GM19452 (cell line): Measurements from ENCODE around the gene ZNF469.

Source experiments
- ATAC-seq: cut with Tn5 transposase; IDR thresholded peaks from one replicate; pipeline ENCODE4 v1.9.1; 2021; ENCODE audit not compliant: unreplicated experiment

The ZNF469 gene

DNA sequence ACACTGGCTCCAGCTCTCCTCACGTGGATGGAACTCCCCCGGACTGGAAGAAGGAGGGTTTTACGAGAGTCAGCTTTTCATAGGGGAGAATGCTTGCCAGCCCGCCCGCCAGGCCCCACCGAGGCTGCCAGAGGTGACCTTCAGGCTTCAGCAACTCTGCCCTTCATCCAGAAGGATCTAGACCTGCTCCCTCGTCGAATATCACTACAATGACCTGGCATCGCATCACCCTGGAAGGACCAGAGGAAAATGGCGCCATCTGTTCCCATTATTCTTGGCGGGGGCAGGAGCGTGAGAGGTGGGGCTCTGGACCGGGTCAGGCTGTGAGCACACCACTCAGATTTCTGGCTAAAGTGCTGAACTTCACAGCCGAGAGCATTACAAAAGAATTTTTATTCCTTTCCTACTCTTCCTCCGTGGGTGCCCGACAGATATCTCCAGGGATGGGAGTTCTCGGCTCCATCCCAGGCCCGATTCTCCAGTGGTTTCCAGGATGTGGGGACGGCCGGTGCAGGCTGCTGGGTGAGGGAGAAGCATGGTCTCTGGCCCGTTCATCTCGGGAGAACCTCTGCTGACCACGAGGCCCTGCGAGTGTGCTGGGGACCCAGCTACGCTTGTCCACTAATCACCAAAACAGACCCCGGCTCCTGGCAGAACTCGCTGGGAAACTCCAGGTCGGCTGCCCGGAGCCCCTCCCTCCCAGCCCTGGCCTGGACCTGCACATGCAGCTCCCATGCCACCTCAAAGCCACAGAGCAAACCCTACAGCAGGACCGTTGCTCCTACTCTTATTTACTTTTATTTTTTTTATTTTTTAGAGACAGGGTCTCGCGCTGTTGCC, 36.8 kb upstream of the ZNF469 start:
- ATAC-seq = no peak

DNA sequence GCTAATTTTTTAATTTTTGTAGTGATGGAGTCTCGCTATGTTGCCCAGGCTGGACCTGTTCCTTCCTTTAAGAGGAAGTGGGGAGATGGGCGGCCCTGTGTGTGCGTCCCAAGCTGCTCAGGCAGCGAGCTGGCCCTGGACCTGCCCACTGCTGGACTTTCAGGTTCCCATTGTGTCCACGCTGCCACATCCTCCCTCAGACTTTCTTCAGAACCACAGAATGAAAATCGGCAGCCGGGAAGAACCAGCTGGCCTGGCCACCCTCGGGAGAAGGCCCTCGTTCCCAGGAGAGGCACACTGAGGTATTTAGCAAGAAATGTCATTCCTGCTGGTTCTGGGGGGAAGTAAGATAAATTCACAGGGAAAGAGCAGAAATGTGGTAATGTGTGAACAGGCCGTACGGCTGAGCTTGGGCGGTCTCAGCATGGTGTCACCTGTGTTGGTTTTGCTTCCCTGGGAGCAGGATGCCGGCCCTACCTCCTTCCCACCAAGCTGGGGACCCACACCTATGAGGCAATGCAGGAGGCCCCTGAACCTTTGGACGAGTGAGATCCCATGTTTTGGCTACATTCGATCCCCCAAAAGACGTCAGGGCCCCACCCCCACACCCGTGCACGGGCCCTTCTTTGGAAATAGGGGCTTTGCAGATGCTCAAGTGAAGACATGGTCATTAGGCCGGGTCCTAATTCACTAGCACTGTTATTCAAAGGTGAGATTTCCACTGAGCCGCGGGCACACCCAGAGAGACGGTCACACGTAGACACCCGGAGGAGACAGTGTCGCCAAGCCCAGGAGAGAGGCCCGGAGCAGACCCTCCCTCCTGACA, 35.9 kb upstream of the ZNF469 start:
- ATAC-seq = no peak

DNA sequence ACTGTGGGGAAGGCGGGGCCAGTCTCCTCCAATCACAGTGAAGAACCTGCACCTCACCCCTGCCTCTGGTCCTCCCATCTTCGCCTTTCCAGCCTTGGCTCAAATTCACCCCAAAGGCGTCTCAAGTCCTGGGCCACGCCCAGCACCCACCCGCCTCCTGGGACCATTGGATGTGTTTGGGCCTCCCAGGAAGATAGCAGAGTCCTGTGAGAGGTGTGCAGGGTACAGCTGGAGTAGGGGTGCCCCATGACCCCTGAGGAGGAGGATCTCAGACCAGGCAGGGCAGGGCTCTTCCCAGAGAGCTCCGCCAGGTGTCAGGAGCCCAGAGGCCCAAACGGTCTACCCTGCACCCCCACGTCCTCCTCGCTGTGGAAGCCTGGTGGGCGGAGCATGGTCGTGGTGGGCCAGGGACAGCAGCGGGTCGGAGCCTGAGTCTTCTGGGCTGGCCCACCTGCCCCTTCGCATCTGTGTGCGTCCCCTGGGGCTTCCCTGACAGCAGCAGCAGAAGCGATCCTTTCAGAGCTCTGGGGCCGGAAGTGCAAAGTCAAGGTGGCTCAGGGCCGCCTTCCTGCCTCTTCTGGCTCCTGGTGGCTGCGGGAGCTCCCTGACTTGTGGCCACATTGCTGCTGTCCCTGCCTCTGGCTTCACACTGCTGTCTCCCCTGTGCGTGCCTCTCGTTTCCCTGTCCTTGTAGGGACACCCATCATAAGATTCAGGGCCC, 34.9 kb upstream of the ZNF469 start:
- no peak for ATAC-seq

- no peak for ATAC-seq
These were observed 34.2 kb upstream of the ZNF469 start for GRCh38 chr16:88348377-88349152.

- ATAC-seq = no peak
These were observed 33.4 kb upstream of the ZNF469 start for GRCh38 chr16:88349153-88349902.

- no peak for ATAC-seq
These were observed 32.6 kb upstream of the ZNF469 start for GRCh38 chr16:88349903-88350900.

DNA sequence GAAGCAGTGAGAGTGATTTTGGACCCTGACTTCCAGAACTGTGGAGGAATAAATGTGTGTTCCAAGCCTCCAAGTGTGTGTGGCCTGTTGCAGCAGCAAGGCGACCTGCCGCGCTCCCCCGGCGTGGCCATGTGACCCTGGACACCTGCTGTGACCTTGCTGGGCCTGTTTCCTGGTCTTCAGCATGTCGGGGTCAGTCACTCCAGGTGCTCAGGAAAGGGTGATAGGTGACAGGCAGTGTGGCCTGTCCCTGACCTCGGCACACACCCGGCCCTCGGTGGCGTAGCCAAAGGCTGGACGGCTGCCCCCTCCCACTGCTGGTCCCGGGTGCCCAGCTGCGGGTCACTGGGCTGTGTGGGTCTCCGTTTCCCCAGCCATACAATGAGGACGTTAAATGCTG, 31.8 kb upstream of the ZNF469 start:
- no peak for ATAC-seq

- ATAC-seq = no peak
These were observed 31.2 kb upstream of the ZNF469 start for GRCh38 chr16:88351491-88352101.

GRCh38 chr16:88352261-88353200, 30.2 kb upstream of the ZNF469 start:
- ATAC-seq = no peak

DNA sequence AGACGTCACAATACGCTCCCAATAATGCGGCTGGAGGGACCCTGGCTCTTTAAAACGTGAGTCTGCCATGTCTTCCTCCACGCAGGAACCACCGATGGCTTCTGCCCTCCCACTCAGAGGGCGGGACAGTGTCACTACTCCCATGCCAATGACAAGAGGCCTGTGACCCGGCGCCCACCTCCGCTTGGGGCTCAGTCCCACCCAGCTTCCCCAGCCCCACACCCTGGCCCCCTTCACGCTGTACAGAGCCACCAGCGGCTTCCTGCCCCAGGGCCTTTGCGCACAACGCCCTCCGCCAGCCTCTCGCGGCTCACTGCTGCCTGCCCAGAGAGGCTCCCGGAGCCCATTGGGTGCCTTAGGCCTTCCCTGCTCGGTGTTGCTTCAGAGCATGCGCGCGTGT, 29.5 kb upstream of the ZNF469 start:
- ATAC-seq = no peak

DNA sequence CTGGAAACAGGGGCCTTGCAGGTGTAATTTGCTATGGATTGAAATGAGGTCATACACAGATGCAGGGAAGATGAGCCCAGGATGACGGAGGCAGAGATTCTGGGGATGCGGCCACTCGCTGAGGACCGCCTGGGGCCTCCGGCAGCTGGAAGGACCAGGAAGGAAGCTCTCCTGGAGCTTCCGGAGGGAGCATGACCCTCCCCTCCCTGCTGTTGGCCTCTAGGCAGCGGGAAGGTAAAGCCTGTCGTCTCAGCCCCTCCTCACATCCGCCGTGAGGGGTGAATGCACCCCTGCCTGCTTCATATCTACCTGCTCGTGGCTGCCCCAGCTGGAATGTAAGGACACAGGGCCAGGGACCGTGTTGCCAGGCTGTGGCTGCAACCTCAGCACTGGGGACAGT, 29.1 kb upstream of the ZNF469 start:
- no peak for ATAC-seq

GRCh38 chr16:88354229-88355092, 28.3 kb upstream of the ZNF469 start:
- no peak for ATAC-seq

DNA sequence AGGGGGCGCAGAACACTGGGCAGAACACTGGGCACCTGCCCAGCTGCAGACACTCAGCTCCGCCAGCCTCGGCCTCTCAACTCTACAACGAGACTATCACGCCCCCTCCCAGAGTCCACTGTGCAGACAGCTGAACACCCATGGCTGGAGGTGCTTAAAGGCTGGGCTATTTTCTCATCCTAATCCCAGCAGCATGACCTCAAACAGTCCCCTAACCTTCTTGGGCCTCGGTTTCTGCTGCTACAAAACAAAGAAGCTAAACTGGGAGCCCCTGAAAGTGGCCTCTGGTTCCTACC, 27.7 kb upstream of the ZNF469 start:
- no peak for ATAC-seq

DNA sequence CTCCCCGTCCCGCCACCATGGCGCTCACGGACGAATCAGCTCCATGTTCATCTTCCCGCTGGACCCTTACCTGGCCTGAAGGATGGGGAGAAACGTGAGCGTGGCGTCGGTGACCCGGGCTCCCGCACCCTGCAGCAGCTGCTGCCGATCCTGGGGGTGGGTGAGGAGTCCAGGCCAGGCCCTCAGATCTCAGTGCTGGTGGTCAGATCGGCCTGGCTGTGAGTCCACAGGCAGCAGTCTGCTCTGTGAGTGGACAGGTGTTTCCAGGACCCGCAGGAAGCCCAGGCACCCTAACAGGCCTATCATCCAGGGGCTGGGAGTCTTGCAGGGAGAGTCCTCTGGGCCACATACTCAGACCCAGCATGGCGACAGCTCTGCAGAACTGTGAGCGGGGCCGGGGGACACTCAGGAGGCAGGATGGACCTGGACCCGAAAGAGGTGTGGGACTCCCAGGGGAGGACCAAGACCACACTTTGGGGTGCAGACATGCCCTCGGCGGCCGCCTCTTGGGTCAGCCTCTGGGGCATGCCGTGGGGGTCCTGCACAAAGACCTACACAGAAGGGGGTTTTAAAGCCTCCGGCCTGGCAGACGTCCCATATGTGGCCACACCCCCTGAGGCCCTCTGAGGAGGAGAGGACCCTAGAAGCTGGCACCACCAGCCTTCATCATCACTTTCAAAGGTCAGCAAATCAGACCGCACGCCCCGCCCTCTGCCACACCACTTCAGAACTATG, 27.2 kb upstream of the ZNF469 start:
- no peak for ATAC-seq

- no peak for ATAC-seq
These were observed 26.5 kb upstream of the ZNF469 start for GRCh38 chr16:88356124-88356726.
